Tibial nerve (tissue), 4 donors: ENCODE measurements around the gene TNK2. TPM values are rescaled to one million over a fixed set of nuclear protein-coding genes. Genes with fewer than 3 reads are reported as not detected.
"Not testable (repeated sequence)": the region's sequence is repeated elsewhere in the genome, so short reads cannot be mapped to it uniquely, and the experiment has no call there.

Experiments used
- DNase-seq, 2 donors: peaks; one replicate each; pipeline ENCODE4 v3.0.0-alpha.2; 2019; ENCODE audit warnings: low spot score in 2 of 2
- H3K27ac ChIP-seq, 4 donors: fragments of 200-600 bp; sonication (generic) in 3 of 4; one replicate each; pipeline ENCODE4 v1.5.1; 2017 to 2019; ENCODE audit warnings: mild to moderate bottlenecking in 1 of 4
- H3K27me3 ChIP-seq, 2 donors: fragments of 200-600 bp; sonication (generic) in 1 of 2; one replicate each; pipeline versions ENCODE4 v1.5.1 to v1.6.0; 2017 to 2019
- H3K36me3 ChIP-seq, 3 donors: fragments of 200-600 bp; sonication (generic); one replicate each; pipeline ENCODE4 v1.5.1; 2018 to 2019
- H3K4me1 ChIP-seq, 4 donors: fragments of 200-600 bp; sonication (generic) in 3 of 4; one replicate each; pipeline ENCODE4 v1.5.1; 2017 to 2019
- H3K4me3 ChIP-seq, 4 donors: fragments of 200-600 bp; sonication (generic) in 3 of 4; one replicate each; pipeline ENCODE4 v1.5.1; 2017 to 2019; ENCODE audit warnings: mild to moderate bottlenecking in 1 of 4, moderate library complexity in 1 of 4
- H3K9me3 ChIP-seq, 4 donors: fragments of 200-600 bp; sonication (generic) in 3 of 4; one replicate each; pipeline ENCODE4 v1.5.1; 2017 to 2019
- CTCF ChIP-seq, 5 experiments: fragments of 200-600 bp in 3 of 5; fragments of 450-650 bp in 2 of 5; sonication (generic) in 3 of 5; IDR thresholded peaks; one replicate each; pipeline ENCODE4 v1.5.1; 2016 to 2019; ENCODE audit warnings: antibody characterized with exemption in 5 of 5, mild to moderate bottlenecking in 3 of 5, moderate library complexity in 2 of 5
- EP300 ChIP-seq, 2 donors: sonication (generic); formaldehyde crosslinking; IDR thresholded peaks; one replicate each; pipeline ENCODE4 v1.6.1; 2017; ENCODE audit warnings: antibody characterized with exemption in 2 of 2, mild to moderate bottlenecking in 1 of 2
- POLR2A ChIP-seq, 2 donors: fragments of 450-650 bp; IDR thresholded peaks; one replicate each; pipeline ENCODE4 v1.6.1; 2017; ENCODE audit warnings: antibody characterized with exemption in 2 of 2, mild to moderate bottlenecking in 2 of 2, moderate library complexity in 2 of 2
- WGBS, 2 donors: methylation state at CpG; one replicate each; pipeline ENCODE4 v1.1.5; 2018; 5-methylcytosine and 5-hydroxymethylcytosine counted together
- total RNA-seq, 4 donors: library from RNA; depleted of rRNA; stranded (reverse); fragments of >200 nt; gene quantifications; one replicate each; pipeline ENCODE4 v1.1.0, GENCODE V29; 2016

TNK2 gene
- total RNA-seq, 4 donors from 2014 or later = 22.2 to 81.9 (median 34.0) TPM

GRCh38 chr3:195834675-195835583, 73.4 kb downstream of the TNK2 start:
- Histone ChIP-seq H3K36me3 (no peaks in the 10 kb centered on the region), H3K27ac (no peak overlapping the region), H3K4me1 (no peaks in the 10 kb centered on the region), H3K9me3 (no peaks in the 10 kb centered on the region), H3K4me3 (no peak overlapping the region), H3K27me3 (peaks cover 0 to 10% of the 10 kb centered on the region in 2 donors)
- no peak for DNase-seq
- no peak for TF ChIP-seq EP300 (IDR thresholded peaks at IDR 0.05)
- 84 to 86% methylated on average over 28 to 29 of the region's 29 CpGs for WGBS, 2 donors

GRCh38 chr3:195829897-195830254, 78.5 kb downstream of the TNK2 start:
- Histone ChIP-seq H3K4me1 (no peaks in the 10 kb centered on the region), H3K4me3 (no peak overlapping the region), H3K27me3 (peaks cover 0 to 5% of the 10 kb centered on the region in 2 donors), H3K9me3 (no peaks in the 10 kb centered on the region), H3K27ac (no peak overlapping the region), H3K36me3 (no peaks in the 10 kb centered on the region)
- no peak for DNase-seq
- 74 to 79% methylated on average over 7 to 16 of the region's 16 CpGs for WGBS, 2 donors
- TF ChIP-seq EP300 (IDR thresholded peaks at IDR 0.05) = no peak
- TF ChIP-seq CTCF (IDR thresholded peaks at IDR 0.05) = no peak
- no peak for TF ChIP-seq POLR2A (IDR thresholded peaks at IDR 0.05)

GRCh38 chr3:195828762-195829161, 79.6 kb downstream of the TNK2 start:
- Histone ChIP-seq H3K27ac (no peak overlapping the region), H3K36me3 (no peaks in the 10 kb centered on the region), H3K9me3 (no peaks in the 10 kb centered on the region), H3K4me1 (no peaks in the 10 kb centered on the region), H3K4me3 (no peak overlapping the region), H3K27me3 (peaks cover 0 to 5% of the 10 kb centered on the region in 2 donors)
- TF ChIP-seq POLR2A (IDR thresholded peaks at IDR 0.05) = no peak
- no peak for TF ChIP-seq CTCF (IDR thresholded peaks at IDR 0.05)
- TF ChIP-seq EP300 (IDR thresholded peaks at IDR 0.05) = no peak
- 72 to 75% methylated on average over 9 of the region's 9 CpGs for WGBS, 2 donors
- DNase-seq = no peak

GRCh38 chr3:195825857-195826804, 82.2 kb downstream of the TNK2 start:
- Histone ChIP-seq H3K9me3 (no peaks in the 10 kb centered on the region), H3K4me1 (peaks cover 0 to 6% (median 0%) of the 10 kb centered on the region in 4 donors), H3K4me3 (no peak overlapping the region), H3K27ac (no peak overlapping the region), H3K36me3 (no peaks in the 10 kb centered on the region), H3K27me3 (peaks cover 0 to 5% of the 10 kb centered on the region in 2 donors)
- 88 to 92% methylated on average over 47 of the region's 47 CpGs for WGBS, 2 donors
- no peak for TF ChIP-seq POLR2A (IDR thresholded peaks at IDR 0.05)
- no peak for TF ChIP-seq EP300 (IDR thresholded peaks at IDR 0.05)
- TF ChIP-seq CTCF (IDR thresholded peaks at IDR 0.05) = no peak
- no peak for DNase-seq

GRCh38 chr3:195825191-195825588, 83.2 kb downstream of the TNK2 start:
- no peak overlapping the region for H3K27ac ChIP-seq
- peaks cover 0 to 7% of the 10 kb centered on the region in 2 donors for H3K27me3 ChIP-seq
- no peak for DNase-seq
- H3K36me3 ChIP-seq = no peaks in the 10 kb centered on the region
- H3K4me3 ChIP-seq = no peak overlapping the region
- 57% methylated on average over 15 of the region's 15 CpGs for WGBS, 2 donors
- peaks cover 0 to 6% (median 0%) of the 10 kb centered on the region in 4 donors for H3K4me1 ChIP-seq
- TF ChIP-seq EP300 (IDR thresholded peaks at IDR 0.05) = no peak
- no peak for TF ChIP-seq POLR2A (IDR thresholded peaks at IDR 0.05)
- TF ChIP-seq CTCF (IDR thresholded peaks at IDR 0.05) = no peak
- no peaks in the 10 kb centered on the region for H3K9me3 ChIP-seq

GRCh38 chr3:195824425-195825190, 83.7 kb downstream of the TNK2 start:
- H3K36me3 ChIP-seq, H3K27me3 ChIP-seq, H3K4me1 ChIP-seq, H3K4me3 ChIP-seq, H3K9me3 ChIP-seq, DNase-seq, H3K27ac ChIP-seq: not testable (repeated sequence)
- 51 to 62% methylated on average over 12 to 13 of the region's 13 CpGs for WGBS, 2 donors
